ENCODE measurements around the gene KCNMB2.
"Not testable (repeated sequence)": the region's sequence is repeated elsewhere in the genome, so short reads cannot be mapped to it uniquely, and the experiment has no call there.

KCNMB2 gene

DNA sequence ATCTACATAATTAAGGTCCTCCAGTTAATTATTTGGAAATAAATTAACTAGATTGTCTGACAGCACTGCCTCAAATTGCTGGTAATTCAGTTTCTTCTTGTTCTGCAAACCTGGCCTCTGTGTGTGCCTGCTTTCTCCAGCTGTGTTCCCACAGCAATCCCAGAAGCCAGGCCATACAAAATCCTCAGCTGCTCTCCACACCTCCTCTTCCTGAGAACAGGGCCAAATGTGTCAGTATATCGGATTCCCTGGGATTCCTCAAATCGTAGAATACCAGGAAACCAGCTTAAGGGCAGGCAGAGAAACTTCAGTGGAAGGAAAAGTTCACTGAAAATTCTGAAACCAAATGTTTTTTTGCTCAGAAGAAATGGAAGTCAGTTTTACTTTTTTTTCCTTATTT, 273.9 kb downstream of the KCNMB2 start:
- no peak for DNase-seq (ENCODE audit: low spot score)

DNA sequence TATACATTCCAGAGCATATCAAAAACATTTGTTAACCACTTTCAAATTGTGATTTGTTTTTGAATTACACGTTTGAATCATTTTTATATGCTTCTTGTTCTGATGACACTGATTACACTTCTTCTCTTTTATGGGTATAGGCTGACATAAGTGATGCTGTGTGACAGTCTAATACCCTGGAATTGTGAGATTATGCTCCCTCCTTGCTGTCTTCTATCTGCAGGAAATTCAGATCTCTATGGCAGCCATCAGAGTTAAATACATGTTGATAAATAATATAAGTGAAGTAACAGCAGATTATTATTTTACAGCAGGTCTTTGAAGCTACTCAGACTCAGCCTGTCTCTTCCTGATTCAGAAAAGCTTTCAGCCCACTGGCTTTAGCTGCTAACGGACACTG, 286.5 kb downstream of the KCNMB2 start:
- DNase-seq (ENCODE audit: low spot score), result no peak

DNA sequence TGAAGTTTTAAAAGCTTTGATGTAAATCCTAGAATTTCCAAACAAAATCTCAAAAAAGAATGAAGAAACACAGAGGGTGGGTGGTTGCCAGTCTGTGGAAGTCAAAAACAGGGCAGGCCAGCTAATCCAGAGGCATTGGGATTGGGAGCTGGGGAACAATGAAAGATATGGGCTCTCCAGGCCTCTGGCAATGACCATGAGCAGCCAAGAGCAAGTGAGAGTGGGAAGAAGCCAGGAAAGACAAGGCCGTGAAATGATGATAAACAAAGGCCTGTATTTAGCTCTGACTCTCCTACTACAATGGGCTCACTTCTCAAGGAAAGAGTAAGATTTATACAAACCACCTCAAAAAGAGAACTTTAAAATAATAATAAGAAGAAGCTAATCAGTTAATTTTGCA, 286.9 kb downstream of the KCNMB2 start:
- DNase-seq (ENCODE audit: low spot score), result no peak

DNA sequence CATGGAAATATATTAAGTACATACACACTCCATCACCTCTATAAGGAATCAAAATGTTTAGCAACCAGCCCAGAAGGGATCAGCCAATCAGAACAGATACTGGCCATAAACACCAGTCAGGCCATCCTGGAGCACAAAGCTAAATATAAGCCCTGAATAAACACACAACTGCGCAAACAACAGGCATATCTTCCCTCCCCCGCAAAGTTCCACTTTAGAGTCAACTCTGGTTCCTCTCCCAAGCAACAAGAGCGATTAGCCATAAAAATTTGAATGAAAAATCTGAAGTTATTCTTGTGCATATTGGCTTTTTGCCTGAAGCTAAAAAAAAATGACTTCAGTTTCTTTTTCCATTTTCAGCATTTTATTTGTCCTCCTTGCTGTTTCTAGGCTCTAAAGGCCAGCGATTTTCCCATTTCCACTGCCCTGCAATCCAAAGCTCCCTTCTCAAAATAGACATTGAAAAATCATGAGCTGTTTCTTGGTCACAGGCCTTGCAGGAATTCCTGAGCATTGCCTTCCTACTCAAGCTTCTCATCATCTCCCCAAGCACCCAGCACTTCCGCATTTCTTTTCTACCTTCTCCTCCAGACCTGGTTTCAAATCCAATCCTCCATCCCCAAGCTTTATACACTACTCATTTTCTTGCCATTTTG, 287.5 kb downstream of the KCNMB2 start:
- no peak for DNase-seq (ENCODE audit: low spot score)

DNA sequence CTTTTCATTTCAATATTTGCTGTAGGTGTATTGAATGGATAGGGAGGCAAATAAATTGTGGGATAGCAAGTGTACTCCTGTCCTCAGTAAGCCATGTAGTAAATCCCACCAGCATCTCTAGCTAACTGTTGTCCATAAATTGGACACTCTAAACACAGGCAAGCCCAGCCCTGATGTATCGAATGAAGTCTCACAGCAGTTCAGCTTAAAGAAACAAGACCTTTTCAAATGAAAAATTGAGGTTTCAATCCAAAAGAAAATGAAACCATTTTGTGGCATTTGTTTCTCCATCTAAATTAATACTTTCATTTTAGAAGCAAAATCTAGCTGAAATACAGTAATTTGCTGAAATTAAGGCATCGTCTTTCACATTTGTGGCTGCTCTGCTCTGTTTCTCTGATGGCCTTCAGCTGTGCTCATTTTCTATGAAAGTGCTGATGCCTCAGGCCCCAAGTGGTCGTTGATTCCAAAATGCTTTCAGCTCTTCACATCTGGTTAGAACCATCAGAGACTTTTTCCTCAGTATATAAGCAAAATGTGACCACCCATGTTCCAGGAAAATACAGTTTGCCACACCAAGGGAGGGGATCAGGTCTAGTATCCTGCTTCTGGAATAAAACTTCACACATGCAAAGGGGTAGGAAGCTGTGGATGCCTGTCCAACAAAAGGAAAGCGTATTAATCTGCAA, 290.3 kb downstream of the KCNMB2 start:
- DNase-seq (ENCODE audit: low spot score), result no peak

DNA sequence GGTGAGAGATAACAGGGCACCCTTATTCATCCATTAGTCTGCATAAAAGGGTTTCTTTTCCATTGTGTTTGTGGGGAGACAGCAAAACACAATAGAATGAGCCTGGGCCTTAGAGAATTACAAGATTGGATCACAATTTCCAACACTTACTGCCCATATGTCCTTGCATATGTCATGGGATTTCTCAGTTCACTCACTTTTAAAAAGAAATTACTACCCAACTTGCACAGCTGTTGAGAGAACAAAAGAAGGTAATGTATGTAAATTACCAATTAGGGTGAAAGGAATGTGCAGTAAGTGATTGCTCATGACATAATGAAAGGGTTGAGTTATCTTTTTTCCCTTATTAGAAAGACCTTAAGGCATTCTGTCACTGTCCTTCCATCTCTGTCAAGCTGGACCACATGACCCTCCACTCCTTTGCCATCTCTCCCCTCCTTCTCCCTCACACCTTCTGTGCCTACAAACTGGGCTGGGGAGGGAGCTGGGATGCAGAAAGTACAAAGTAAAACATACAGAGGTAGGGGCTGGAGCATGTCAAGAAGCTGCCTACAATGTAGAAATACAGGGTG, 291.1 kb downstream of the KCNMB2 start:
- no peak for DNase-seq (ENCODE audit: low spot score)

DNA sequence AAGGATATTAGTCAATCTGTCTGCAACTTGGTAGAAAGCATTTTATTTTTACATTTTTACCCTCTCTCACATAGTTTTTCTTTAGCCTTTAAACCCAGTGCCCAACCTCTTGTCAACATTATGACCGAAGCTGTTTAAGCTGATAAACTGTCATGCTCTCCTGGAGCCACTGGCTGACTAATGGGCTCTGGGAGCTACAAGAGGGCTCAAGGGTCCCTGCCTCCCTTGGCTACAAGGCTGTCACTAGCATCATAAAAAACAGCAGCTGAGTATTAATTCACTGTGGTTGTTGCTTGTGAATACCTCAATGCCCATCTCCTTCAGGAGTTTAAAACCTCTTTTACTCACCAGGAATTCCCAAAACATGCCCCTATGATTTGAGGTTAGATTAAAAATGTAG, 297.5 kb downstream of the KCNMB2 start:
- DNase-seq (ENCODE audit: low spot score), result no peak

DNA sequence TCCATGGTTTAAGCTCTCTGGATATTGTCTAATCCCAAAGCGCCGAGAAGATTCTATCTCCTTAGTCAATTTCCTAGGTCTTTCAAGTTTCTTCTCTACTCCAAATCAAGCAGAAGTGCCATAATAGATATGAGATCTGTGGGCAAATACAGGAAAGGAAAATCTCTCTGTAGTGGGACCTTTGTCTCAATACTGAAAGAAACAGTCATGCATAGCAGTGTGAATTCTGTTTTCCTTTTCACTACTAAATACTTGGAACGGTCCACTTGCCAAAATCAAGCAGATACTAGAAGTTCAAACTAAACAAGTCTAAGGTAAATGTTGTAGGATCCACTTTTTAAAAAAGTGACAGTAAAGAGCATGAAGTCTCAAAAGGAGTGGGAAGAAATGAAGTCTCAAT, 298.8 kb downstream of the KCNMB2 start:
- no peak for DNase-seq (ENCODE audit: low spot score)

DNA sequence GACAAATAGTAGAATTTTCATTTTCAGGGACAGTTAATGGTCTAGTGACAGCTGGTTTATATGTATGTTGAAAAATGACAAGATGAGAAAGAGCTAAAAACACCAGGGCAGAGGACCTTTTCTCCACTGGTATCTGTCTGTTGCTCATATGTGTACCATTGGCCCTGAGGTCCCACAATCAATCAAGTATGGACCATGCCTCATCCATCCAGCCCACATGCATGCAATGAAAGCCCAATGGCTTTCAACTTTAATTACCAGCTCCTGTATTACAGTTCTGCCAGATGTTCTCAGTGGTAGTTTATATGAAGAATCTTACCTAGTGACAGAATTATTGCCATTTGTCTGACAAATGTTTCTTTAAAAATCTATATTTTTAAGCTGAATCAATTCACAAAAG, 301.3 kb downstream of the KCNMB2 start:
- no peak for DNase-seq (ENCODE audit: low spot score)

DNA sequence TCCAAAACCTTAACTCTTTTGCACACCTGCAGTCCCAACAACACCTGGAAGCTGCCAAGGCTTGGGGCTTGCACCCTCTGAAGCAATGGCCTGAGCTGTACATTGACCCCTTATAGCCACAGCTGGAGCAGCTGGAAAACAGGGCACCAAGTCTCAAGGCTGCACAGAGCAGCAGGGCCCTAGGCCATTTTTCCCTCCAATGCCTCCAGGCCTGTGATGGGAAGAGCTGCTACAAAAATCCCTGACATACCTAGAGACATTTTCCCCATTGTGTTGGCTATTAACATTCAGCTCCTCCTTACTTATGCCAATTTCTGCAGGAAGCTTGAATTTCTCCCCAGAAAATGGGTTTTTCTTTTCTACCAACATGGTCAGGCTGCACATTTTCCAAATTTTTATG, 304.4 kb downstream of the KCNMB2 start:
- DNase-seq (ENCODE audit: low spot score), result no peak

DNA sequence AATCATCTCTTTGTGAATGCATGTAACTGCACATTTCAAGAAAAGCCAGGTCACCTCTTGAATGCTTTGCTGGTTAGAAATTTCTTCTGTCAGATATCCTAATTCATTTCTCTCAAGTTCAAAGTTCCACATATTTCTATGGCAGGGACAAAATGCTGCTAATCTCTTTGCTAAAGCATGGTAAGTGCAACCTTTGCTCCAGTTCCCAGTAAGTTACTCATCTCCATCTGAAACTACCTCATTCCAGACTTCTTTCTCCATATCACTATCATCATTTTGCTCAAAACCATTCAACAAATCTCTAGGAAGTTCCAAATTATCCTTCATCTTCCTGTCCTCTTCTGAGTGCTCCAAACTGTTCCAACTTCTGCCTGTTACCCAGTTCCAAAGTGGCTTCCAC, 304.8 kb downstream of the KCNMB2 start:
- no peak for DNase-seq (ENCODE audit: low spot score)

DNA sequence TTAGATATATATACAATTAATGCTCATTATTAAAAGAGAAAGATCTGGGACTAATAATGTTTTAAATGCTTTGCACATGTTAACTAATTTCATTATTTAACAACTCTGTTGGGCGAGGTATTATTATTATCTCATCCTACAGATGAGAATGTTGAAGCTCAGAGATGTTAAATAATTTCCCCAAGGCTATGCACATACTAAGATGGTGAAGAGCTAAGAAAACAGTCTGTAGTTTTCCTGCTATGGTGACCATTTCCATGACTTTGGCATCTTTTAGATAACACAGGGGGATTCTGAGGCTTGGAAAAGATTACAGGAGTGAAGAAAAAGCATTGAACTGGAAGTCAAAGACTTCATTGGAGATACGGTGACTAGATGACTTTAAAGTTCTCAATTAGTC, 308.7 kb downstream of the KCNMB2 start:
- DNase-seq (ENCODE audit: low spot score), result no peak

DNA sequence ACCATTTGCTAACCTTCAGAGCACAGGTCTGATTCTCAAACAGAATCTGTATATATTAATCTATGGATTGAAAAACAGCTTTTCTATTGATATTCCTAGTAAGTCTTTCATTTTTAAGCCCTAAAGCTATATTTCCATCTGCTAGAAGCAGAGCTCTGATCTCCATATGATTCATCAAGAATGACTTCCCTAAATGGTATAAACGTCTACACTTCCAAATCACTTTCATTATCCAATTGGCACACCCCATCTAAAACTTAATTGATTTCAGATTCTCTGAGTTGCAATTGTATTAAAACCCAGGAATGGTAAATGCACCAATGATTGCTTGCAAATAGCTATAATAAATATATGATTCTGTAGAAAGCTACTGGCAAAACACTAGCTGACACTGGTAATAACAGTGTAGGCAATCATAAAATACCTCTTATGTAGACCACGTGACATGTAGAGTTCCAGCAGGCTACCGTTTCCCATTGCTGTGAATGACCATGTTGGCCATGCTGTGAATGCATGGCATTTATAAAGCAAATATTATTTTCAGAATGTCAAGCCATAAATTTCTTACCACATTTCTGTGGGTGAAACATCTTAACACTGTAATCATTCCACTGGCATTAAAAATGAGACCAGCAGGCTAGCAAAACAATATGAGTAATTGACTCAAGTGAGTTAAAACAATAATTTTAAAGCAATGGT, 309.3 kb downstream of the KCNMB2 start:
- no peak for DNase-seq (ENCODE audit: low spot score)

DNA sequence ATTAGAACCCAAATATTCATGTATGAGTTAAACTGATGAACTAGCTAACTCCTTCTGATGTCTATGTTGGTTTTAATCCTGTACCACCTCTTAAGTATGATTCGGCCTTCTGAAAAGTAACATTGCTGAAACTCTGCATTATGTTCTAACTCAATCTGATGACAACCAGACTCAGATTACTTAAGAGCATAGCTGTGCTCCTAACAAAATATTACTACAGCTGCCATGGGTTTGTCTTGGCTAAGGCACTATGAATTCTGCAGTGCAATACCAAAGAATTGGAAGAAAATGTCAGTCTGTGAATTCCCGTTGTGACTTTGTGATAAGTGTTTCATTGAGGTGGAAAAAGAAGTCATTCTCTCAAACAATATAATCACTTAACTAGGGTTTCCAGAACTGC, 311.0 kb downstream of the KCNMB2 start:
- DNase-seq (ENCODE audit: low spot score), result no peak

DNA sequence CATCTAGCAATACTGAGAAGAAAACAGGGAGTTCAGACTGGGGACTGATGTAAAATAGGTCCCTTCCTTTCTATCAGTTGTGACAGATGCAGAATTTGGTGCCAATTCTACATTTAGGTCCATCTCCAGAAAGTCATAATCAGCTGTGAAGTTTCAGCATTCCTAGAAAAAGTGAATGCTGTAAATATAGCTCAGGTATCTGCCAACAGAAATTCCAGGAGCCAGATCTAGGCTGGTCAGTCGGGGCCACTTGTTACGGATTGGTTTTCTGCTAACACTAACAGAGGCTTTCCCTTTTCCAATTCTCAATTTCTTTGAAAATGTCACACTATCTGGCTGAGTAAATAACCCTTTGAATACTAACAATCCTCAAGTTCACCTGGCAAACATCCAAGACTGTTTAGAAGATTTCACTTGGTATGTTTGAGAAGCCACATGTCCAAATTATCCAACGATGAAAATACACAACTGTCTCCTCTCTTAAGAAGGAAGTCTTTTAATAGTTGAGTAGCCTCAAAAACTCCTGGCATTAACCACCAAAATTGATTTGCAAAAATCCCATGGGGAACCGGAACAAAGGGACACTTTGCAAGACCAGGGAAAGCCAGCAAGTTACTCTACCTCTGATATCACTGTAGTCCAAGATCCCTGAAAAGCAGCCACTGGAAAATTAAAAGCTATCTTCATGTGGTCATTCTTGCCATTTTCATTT, 313.1 kb downstream of the KCNMB2 start:
- DNase-seq (ENCODE audit: low spot score), result no peak

DNA sequence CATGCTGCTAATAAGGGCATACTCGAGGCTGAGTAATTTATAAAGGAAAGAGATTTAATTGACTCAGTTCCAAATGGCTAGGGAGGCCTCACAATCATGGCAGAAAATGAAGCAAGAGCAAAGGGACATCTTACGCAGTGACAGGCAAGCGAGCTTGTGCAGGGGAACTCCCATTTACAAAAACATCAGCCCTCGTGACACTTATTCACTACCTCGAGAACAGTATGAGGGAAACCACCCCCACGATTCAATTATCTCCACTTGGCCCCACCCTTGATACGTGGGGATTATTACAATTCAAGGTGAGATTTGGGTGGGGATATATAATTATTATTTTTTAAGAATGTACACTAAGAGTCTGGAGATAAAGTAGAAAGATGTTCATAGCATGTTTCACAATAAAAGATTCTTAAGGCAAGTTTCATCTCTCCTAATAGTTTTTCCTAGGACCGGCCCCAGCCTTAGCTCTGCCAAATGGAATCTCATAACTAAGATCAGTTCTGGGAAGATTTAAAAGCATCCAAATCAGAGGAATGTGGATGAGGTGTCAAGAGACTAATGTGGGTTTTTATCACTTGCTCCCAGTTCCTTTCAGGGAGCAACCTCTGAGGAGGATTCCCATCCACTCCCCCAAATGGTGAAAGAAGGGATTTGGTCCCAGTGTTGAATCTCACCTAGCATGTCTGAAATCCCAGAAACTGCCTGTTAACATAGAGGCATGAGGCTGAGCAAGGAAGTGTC, 314.4 kb downstream of the KCNMB2 start:
- no peak for DNase-seq (ENCODE audit: low spot score)

DNA sequence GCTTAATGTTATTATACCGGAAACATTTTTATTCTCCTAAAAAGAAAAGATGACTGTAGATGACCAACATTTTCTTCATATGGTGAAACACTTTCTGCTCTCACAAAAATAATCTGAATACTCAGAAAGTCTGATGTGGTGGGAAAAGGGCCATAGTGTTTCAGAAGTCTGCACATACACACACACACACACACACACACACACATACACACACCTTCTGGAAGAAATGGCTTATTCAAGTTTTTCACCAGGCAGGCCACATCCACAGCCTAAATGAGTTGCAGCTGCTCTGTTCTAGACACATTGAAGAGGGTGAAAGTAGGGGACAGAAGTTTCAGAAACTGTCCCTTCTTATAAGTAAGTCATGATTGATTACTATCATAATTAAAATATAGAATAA, 315.3 kb downstream of the KCNMB2 start:
- no peak for DNase-seq (ENCODE audit: low spot score)

DNA sequence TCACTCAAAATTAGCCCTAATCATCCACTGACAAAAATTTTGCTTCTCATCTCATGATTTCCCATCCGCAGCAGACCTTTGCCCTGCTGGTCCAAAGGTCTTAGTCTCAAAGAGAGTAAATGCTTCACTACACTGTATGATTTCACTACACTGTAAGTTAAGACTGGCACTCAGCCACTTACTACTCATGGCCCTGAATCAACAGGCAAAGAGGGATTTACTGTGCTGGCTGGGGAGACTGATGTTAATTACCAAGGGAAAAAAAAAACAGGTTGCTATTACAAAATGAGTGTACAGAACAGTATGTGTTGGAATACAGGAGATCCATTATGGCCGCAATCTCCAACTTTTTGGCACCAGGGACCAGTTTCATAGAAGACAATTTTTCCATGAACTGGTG, 320.6 kb downstream of the KCNMB2 start:
- DNase-seq (ENCODE audit: low spot score), result no peak

DNA sequence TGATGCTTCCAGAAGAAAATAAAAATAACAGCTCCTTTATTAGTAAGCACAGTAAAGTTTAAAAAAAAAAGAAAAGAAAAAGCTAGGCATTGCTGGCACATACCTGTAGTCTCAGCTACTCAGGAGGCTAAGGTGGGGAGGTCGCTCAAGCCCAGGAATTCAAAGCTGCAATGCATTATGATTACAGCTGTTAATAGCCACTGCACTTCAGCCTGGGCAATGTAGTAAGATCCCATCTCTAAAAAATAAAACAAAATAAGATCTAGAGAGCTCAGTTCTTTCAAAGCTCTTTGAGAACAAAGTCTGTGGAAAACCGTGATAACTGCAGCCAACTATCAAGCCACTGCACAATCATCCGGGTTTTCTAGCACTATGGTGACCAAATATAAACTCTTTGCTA, 323.1 kb downstream of the KCNMB2 start:
- no peak for DNase-seq (ENCODE audit: low spot score)

DNA sequence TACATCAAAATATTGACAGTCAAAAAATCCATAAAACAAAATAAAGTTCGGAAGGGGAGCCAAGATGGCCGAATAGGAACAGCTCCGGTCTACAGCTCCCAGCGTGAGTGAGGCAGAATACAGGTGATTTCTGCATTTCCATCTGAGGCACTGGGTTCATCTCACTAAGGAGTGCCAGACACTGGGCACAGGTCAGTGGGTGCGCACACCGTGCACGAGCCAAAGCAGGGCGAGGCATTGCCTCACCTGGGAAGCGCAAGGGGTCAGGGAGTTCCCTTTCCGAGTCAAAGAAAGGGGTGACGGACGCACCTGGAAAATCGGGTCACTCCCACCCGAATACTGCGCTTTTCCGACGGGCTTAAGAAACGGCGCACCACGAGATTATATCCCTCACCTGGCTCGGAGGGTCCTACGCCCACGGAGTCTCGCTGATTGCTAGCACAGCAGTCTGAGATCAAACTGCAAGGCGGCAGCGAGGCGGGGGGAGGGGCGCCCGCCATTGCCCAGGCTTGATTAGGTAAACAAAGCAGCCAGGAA, 323.7 kb downstream of the KCNMB2 start:
- not testable (repeated sequence) for DNase-seq (ENCODE audit: low spot score)

DNA sequence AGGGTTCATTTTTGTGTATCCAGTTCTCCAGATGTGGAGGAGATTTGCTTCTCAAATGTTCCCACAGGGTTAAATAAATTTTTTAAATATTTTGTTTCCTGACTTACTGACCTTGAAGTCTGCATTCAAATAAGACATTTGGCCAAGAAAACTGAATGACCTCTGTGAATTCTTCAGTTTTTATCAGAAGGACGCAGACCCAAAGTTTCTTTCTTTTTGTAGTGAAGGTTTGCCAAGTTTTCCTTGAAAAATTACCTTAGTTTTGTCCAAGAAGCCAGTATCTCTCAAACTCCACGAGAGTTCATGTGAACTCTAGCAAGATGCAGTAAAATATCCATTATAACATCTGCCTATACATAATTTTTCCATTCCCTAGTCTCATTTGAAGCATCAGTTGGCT, 332.4 kb downstream of the KCNMB2 start:
- no peak for DNase-seq (ENCODE audit: low spot score)

DNA sequence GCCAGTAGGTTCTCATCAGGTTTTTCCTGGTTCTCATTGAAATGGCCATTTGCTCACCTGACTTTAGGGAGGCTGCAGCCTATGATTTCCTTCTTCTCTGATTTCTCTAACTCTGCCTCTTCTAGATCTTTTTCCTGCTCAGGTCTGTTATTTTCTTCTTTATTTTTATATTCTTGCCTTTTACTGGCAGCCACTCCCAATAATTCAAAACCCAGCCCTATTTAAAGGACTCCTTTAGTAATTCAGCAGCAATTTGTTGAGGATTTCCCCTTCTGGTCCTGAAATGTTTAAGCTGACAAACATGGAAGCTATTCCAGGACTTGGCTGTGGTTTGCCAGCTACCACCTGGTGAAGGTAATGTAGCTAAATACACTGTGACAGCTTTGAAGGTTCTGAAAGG, 333.8 kb downstream of the KCNMB2 start:
- no peak for DNase-seq (ENCODE audit: low spot score)
